AG09319 (cell line): ENCODE data around the gene ZNF574.

Source experiments
- DNase-seq: peaks from one replicate; pipeline ENCODE4 v3.0.0-alpha.2; 2010; ENCODE audit warnings: low read depth; ENCODE audit errors: extremely low read depth
- CTCF ChIP-seq: IDR thresholded peaks from 2 replicates; pipeline ENCODE4 v1.5.1; 2011; ENCODE audit warnings: low read depth, mild to moderate bottlenecking, inconsistent platforms, low read length, moderate library complexity

The ZNF574 gene

GRCh38 chr19:42129399-42130253 lies 53.7 kb downstream of the ZNF574 start:
- no peak for DNase-seq
- no peak for TF ChIP-seq CTCF

- no peak for TF ChIP-seq CTCF
- DNase-seq: no peak
Observed at GRCh38 chr19:42130254-42130573, 54.2 kb downstream of the ZNF574 start.
